ENCODE results near the gene GPBP1.
"Not testable (repeated sequence)": the region's sequence is repeated elsewhere in the genome, so short reads cannot be mapped to it uniquely, and the experiment has no call there.

Gene GPBP1

GRCh38 chr5:57306359-57306758, 132.5 kb downstream of the GPBP1 start:
- Mint-ChIP-seq H3K4me3 (no peak overlapping the region), H3K27ac (no peak overlapping the region), H3K9me3 (peaks cover 50% of the 10 kb centered on the region), H3K27me3 (ENCODE audit: low read depth, poor library complexity) (peaks cover 4% of the 10 kb centered on the region), H3K36me3 (ENCODE audit: low read depth) (peaks cover 30% of the 10 kb centered on the region), H3K4me1 (peaks cover 16% of the 10 kb centered on the region)
- DNase-seq = no peak
- no peak for TF ChIP-seq CTCF (IDR thresholded peaks at IDR 0.05)

DNA sequence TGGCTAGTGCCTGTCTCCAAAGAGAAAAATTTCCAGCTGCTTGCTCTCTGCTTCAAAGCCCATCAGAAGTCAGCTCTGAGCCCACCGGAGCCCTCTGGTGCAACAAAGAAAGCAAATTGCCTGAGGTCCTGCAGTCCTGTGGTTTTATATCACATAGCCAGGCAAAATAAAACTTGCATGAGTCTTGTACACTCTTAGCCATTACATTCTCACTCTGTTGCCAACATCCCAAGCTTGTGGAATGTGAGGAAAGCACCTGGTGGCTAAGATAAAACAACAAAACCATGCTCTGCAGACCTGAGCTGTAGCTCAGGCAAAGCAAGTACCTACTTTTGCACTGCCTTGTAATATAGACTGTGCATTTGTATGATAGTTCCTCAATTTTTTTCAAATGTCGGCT, 133.7 kb downstream of the GPBP1 start:
- H3K4me1 Mint-ChIP-seq = peaks cover 15% of the 10 kb centered on the region
- H3K9me3 Mint-ChIP-seq = peaks cover 50% of the 10 kb centered on the region
- H3K36me3 Mint-ChIP-seq (ENCODE audit: low read depth) = peaks cover 30% of the 10 kb centered on the region
- H3K27me3 Mint-ChIP-seq (ENCODE audit: low read depth, poor library complexity) = no peaks in the 10 kb centered on the region
- TF ChIP-seq CTCF (IDR thresholded peaks at IDR 0.05) = no peak
- DNase-seq = no peak
- no peak overlapping the region for H3K27ac Mint-ChIP-seq
- no peak overlapping the region for H3K4me3 Mint-ChIP-seq

DNA sequence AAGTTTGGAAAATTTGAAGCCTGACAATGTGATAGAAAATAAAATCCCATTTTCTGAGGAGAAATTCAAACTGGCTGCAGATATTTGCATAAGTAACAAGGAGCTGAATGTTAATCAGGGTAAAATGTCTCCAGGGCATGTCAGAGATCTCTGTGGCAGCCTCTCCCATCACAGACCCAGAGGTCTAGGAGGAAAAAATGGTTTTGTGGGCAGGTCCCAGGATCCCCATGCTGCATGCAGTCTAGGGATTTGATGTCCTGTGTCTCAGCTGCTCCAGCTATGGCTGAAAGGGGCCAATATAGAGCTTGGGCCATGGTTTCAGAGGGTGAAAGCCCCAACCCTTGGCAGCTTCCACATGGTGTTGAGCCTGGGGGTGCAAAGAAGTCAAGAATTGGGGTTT, 135.2 kb downstream of the GPBP1 start:
- H3K4me3 Mint-ChIP-seq; H3K27ac Mint-ChIP-seq; H3K27me3 Mint-ChIP-seq (ENCODE audit: low read depth, poor library complexity); H3K4me1 Mint-ChIP-seq; DNase-seq: not testable (repeated sequence)
- Mint-ChIP-seq H3K36me3 (ENCODE audit: low read depth) (peaks cover 30% of the 10 kb centered on the region), H3K9me3 (peaks cover 50% of the 10 kb centered on the region)

- Mint-ChIP-seq H3K9me3 (peaks cover 41% of the 10 kb centered on the region), H3K4me3 (no peak overlapping the region), H3K27me3 (ENCODE audit: low read depth, poor library complexity) (peaks cover 3% of the 10 kb centered on the region), H3K27ac (no peak overlapping the region), H3K36me3 (ENCODE audit: low read depth) (peaks cover 29% of the 10 kb centered on the region), H3K4me1 (no peaks in the 10 kb centered on the region)
- no peak for DNase-seq
- no peak for TF ChIP-seq CTCF (IDR thresholded peaks at IDR 0.05)
Measured at GRCh38 chr5:57311251-57311650, 137.4 kb downstream of the GPBP1 start.

- peaks cover 8% of the 10 kb centered on the region for H3K4me1 Mint-ChIP-seq
- peaks cover 3% of the 10 kb centered on the region for H3K27me3 Mint-ChIP-seq (ENCODE audit: low read depth, poor library complexity)
- H3K36me3 Mint-ChIP-seq (ENCODE audit: low read depth) = peaks cover 20% of the 10 kb centered on the region
- TF ChIP-seq CTCF (IDR thresholded peaks at IDR 0.05) = no peak
- H3K9me3 Mint-ChIP-seq = peaks cover 33% of the 10 kb centered on the region
- H3K4me3 Mint-ChIP-seq = no peak overlapping the region
- H3K27ac Mint-ChIP-seq = no peak overlapping the region
- no peak for DNase-seq
Measured at GRCh38 chr5:57311921-57312735, 138.3 kb downstream of the GPBP1 start.

- Mint-ChIP-seq H3K27ac (no peak overlapping the region), H3K4me1 (peaks cover 23% of the 10 kb centered on the region), H3K4me3 (no peak overlapping the region), H3K27me3 (ENCODE audit: low read depth, poor library complexity) (peaks cover 3% of the 10 kb centered on the region), H3K36me3 (ENCODE audit: low read depth) (peaks cover 10% of the 10 kb centered on the region), H3K9me3 (peaks cover 19% of the 10 kb centered on the region)
- no peak for DNase-seq
- TF ChIP-seq CTCF (IDR thresholded peaks at IDR 0.05) = no peak
Measured at GRCh38 chr5:57313716-57314115, 139.9 kb downstream of the GPBP1 start.
